ENCODE results near the gene URB1.
"Not testable (repeated sequence)": the region's sequence is repeated elsewhere in the genome, so short reads cannot be mapped to it uniquely, and the experiment has no call there.

The URB1 gene

GRCh38 chr21:32411350-32412161 lies 18.7 kb upstream of the URB1 start:
- peak; percentile 9 for DNase-seq

DNA sequence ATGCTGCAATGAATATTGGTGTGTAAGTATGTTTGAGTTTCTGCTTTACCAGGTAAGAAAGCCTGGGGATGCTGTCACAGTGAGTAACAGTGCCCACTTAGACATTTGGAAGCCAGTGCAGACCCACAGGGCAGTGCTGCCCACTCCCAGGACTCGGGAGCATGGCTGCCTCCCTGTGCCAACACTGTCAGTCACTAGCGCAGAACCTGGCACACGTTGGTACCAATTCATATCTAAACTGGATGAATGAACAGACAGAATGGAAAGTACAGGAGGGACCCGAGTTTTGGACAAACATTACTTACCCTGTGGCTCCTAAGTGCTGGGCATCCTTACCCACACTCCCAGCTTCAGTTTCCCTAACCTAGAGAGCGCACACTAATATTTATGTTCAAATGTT lies 18.1 kb upstream of the URB1 start:
- no peak for DNase-seq

- DNase-seq = no peak
Observed at GRCh38 chr21:32410291-32410690, 17.5 kb upstream of the URB1 start.

DNA sequence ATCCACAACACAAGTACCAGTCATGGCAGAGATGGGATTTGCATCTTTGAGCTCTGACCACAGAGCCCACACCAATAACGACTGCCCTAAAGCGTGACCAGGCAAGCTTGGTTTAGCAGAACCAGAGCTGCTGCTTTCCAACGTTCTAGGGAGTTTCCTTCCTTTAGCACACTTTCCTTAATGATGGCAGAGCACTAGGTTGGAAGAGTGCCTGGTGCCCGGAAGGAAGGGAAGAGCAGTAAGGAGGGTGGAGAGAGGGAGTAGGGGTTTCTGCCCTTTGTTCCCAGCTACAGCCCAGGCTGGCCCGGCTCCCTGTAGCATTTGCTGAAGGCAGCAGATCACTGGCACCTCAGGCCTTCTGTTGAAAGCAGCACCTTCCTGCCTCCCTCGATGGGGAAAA lies 13.6 kb upstream of the URB1 start:
- no peak for DNase-seq

GRCh38 chr21:32403201-32403777 lies 10.5 kb upstream of the URB1 start:
- DNase-seq = no peak

- no peak for DNase-seq
Observed at GRCh38 chr21:32393677-32394001, 827 bp upstream of the URB1 start.

DNA sequence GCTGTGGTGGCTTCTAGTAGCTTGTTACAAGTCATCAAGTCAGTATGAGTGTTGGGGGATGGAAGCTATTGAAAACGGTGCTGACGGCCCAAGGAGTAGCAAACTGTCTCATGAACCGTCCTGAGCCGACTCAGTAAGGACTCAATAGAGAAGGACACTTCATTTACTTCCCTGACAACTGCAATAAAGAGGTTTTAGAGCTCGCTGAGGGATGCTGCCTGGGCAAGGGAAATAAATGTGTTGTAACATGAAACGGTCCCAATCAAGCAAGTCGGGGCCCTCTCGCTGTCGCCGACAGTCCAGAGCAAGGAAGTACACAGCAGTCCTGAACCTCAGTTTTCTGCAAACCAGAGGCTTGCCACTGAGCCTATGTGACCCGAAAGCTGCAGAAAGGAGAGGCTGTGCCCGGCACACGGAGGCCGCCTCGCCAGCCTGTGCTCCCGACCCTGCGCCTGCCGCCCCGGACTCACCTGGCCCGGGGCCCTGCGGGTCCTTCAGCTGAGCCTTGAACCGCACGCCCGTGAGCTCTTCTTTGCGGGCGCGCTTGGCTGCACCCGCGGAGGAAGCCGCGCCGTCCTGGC lies 423 bp downstream of the URB1 start:
- no peak for DNase-seq

DNA sequence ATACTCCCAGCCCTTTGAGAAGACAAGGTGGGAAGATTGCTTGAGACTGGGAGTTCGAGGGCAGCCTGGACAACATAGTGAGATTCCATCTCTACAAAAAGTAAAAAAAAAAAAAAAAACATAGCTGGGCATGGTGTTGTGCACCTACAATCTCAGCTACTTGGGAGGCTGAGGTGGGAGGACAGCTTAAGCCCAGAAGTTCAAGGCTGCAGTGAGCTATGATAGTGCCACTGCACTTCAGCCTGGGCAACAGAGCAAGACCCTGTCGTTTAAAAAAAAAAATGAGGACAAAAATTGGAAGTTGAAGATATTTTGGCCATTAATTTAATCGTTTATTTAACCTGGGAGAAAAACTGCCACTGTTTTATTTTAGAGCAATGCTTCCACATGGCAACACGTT lies 1.1 kb downstream of the URB1 start:
- no peak for DNase-seq

DNA sequence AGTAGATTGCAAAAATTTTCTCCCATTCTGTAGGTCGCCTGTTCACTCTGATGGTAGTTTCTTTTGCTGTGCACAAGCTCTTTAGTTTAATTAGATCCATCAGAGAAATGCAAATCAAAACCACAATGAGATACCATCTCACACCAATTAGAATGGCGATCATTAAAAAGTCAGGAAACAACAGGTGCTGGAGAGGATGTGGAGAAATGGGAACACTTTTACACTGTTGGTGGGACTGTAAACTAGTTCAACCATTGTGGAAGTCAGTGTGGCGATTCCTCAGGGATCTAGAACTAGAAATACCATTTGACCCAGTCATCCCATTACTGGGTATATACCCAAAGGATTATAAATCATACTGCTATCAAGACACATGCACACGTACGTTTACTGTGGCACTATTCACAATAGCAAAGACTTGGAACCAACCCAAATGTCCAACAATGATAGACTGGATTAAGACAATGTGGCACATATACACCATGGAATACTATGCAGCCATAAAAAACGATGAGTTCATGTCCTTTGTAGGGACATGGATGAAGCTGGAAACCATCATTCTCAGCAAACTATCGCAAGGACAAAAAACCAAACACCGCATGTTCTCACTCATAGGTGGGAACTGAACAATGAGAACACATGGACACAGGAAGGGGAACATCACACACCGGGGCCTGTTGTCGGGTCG lies 2.1 kb downstream of the URB1 start:
- DNase-seq = not testable (repeated sequence)

GRCh38 chr21:32389337-32390015 lies 3.3 kb downstream of the URB1 start:
- DNase-seq = no peak

GRCh38 chr21:32388306-32388705 lies 4.5 kb downstream of the URB1 start:
- DNase-seq = no peak

DNA sequence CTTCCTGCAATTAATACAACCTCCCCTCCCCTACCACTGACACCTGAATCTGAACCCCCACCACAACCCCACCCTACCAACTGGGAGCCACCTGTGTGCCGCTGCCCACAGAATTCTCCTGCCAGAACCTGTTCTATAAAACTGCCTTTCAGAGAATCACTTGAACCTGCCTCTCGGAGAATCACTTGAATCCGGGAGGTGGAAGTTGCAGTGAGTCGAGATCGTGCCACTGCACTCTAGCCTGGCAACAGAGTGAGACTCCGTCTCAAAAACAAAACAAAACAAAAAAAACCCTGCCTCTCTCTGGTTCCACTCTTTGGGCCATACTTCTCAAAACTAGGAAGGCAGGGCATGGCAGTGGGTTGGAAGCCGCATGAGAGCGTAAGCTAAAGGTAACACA lies 5.7 kb downstream of the URB1 start:
- DNase-seq = no peak

DNA sequence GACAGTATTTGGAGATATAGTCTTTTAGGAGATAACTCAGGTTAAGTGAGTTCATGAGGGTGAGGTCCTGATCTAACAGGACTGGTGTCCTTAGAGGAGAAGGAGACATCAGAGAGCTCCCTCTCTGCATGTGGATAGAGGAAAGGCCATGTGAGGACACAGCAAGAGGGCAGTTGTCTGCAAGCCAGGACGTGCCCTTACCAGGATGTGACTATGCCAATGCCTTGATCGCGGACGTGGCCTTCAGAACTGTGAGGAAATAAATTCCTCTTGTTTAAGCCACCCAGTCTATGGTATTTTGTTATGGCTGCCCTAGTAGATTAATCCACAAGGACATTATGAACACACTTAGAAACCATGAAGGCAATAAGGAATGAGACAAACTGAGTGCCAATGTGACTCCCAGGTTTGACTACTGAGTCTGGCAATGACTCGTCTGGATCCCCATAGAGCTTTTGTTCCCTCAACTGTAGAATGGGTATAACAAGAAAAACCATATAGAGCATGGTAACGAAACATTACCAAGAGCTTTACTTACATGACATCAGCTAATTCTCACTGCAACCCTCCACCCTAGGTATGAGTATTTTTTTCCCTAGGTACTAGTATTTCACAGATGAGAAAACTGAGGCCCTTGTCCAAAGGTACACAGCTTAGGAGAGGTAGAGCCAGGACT lies 6.5 kb downstream of the URB1 start:
- no peak for DNase-seq

GRCh38 chr21:32383812-32384211 lies 9.0 kb downstream of the URB1 start:
- no peak for DNase-seq

DNA sequence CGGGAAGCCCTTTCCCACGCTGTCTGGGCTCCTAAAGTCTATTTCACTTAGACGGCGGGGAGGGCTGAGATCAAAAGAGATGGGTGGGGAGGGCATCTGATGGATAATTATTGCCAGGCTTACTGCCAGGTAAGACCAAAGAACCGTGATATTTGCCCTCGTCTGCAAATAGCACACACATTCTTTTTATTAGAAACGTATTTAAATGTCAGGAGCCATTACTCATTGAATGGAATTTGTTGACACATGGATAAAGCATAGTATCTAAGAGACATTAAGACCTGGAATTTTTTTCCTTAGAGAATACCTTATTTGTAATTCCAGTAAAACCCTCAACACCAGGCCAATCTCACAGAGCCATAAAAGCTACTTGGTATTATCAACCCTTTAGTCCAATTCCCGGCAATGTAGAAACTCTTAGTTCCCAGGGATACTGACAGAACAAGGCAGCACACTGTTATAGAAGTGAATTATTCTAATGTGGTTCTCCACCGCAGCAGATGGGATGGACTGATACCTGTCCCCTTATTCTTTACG lies 10.6 kb downstream of the URB1 start:
- no peak for DNase-seq

DNA sequence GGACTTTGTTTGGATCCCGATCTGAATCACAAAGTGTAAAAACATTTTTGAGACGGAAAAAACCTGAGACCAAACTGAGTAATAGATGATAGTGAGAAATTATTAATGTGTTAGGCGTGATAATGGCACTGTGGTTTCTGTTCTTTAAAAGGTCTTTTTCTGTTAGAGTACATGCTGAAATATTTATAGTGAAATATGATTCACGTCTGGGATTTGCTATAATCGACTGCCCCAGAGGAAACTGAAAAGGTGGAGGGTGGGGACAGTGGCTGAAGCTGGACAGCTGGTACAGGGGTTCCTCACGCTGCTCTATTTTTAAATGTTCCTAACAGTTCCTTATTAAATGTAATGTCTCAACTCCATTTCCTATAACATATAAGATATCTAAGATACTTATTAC lies 11.2 kb downstream of the URB1 start:
- DNase-seq = no peak

- no peak for DNase-seq
Observed at GRCh38 chr21:32380940-32381339, 11.9 kb downstream of the URB1 start.

GRCh38 chr21:32378956-32379355 lies 13.9 kb downstream of the URB1 start:
- DNase-seq = no peak

DNA sequence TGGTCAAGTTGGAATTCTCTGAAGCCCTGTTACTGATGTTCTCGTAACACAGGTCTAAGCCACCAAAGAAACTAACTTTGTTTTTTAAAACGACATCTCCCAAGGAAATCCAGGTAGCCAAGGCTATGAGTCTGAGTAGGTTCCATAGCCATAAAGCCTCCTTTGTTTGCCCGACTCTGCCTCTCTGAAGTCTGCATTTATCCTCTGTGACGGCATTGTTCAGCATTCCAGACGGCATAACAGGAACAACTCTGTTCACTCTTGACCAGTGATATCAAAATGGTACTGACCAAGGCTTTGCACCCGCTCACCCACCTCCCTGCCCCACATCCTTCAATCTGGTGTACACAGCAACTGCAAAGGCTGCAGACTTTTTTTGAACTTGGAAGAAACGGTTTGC lies 14.8 kb downstream of the URB1 start:
- no peak for DNase-seq

DNA sequence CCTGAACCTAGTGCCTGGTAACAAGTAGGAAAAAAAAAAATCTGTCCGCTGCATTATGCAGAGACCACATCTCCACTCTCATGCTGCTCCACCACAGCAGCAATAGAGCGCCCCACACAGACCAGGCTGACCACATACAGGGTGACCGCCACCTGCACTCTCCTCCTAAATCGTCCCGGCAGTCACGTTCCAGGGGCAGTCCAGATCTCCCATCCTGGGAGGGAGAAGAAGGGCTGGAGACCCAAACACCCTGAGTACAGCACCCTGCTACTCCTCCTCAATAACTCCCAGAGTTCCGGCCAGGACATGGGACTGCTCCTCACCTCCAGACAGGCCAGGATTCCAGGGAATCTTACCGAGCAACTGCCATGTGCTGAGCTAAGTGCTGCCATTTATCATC lies 15.3 kb downstream of the URB1 start:
- DNase-seq = no peak

DNA sequence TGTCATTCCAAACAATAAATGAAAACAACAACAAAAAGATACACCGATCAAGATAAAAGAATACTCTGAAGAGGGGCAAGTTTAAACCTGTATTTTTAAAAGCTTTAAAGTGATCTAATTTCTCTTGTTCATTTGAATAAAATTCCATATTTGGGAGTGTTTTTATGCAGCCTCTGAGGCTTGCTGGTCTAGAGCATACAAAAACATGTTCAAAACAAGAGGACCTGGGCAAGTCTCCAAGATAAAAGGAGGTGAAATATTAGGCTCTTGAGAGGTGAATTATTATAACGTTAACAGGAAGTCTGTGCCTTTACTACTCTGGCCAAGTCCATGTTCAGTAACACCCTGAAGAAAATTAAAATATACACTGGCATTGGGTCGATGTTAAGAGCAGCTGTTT lies 20.1 kb downstream of the URB1 start:
- DNase-seq = no peak

DNA sequence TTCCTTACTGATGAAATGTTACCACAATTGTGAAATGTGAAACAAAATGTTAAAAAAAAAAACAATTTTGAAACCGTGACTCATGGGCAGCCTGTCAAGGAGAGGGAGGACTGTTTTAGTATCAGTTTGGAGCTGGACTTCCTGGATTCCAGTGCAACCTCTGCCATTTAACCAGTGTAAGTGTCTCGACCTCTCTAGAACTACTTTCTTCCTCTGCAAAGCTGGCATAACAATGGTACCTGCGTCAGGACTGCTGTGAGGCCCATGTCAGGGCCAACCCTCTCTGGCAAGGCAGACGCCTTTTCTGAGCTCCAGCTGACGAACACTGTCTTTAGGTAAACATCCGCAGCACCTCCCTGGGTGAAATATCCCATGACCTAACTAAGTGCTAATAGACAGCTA lies 20.9 kb downstream of the URB1 start:
- no peak for DNase-seq
